Fibroblast of lung (primary cell): ENCODE results near the gene UBR3. TPM values are rescaled to one million over a fixed set of nuclear protein-coding genes. Genes with fewer than 3 reads are reported as not detected.
"Not testable (repeated sequence)": the region's sequence is repeated elsewhere in the genome, so short reads cannot be mapped to it uniquely, and the experiment has no call there.

ENCODE experiments used
- DNase-seq, 2 donors: peaks; one replicate each; pipeline versions ENCODE4 v3.0.0 to v3.0.0-alpha.2; 2010; ENCODE audit warnings: low read depth in 2 of 2
- H2AFZ ChIP-seq: 2 replicates; pipeline ENCODE4 v1.5.1; 2012; ENCODE audit warnings: low read length, control low read depth, inconsistent platforms
- H3K27ac ChIP-seq: 2 replicates; pipeline ENCODE4 v1.5.1; 2011; ENCODE audit warnings: low read length, control low read depth; ENCODE audit not compliant: insufficient read depth
- H3K27me3 ChIP-seq: 2 replicates; pipeline ENCODE4 v1.5.1; 2011; ENCODE audit warnings: mild to moderate bottlenecking, low read length; ENCODE audit not compliant: control insufficient read depth, insufficient read depth
- H3K36me3 ChIP-seq: 2 replicates; pipeline ENCODE4 v1.5.1; 2011; ENCODE audit warnings: low read length; ENCODE audit not compliant: control insufficient read depth, insufficient read depth
- H3K4me1 ChIP-seq: 2 replicates; pipeline ENCODE4 v1.5.1; 2011; ENCODE audit warnings: low read length; ENCODE audit not compliant: control insufficient read depth, insufficient read depth; ENCODE audit errors: extremely low read depth
- H3K4me2 ChIP-seq: 2 replicates; pipeline ENCODE4 v1.5.1; 2011; ENCODE audit warnings: low read length, control low read depth; ENCODE audit not compliant: insufficient read depth; ENCODE audit errors: extremely low read depth
- H3K4me3 ChIP-seq, 4 experiments: fragments of 200-600 bp in 1 of 4; sonication (generic) in 1 of 4; replicated peaks in 1 of 4; 2 replicates each; pipeline ENCODE4 v1.5.1; 2011 to 2016; ENCODE audit warnings: low read length in 4 of 4, low read depth in 3 of 4, mild to moderate bottlenecking in 3 of 4, control low read depth in 2 of 4, inconsistent platforms in 1 of 4, mixed read lengths in 1 of 4; ENCODE audit not compliant: insufficient read depth in 1 of 4; ENCODE audit errors: control extremely low read depth in 1 of 4
- H3K79me2 ChIP-seq: 2 replicates; pipeline ENCODE4 v1.5.1; 2012; ENCODE audit warnings: mild to moderate bottlenecking, low read length, inconsistent platforms; ENCODE audit not compliant: control insufficient read depth, insufficient read depth
- H3K9ac ChIP-seq: 2 replicates; pipeline ENCODE4 v1.5.1; 2011; ENCODE audit warnings: mild to moderate bottlenecking, low read length, control low read depth; ENCODE audit not compliant: insufficient read depth
- H3K9me3 ChIP-seq: 2 replicates; pipeline ENCODE4 v1.5.1; 2012; ENCODE audit warnings: low read depth, low read length; ENCODE audit not compliant: control insufficient read depth, insufficient read depth
- H4K20me1 ChIP-seq: 2 replicates; pipeline ENCODE4 v1.5.1; 2011; ENCODE audit warnings: low read length; ENCODE audit not compliant: control insufficient read depth, insufficient read depth; ENCODE audit errors: extremely low read depth
- EZH2 ChIP-seq: IDR thresholded peaks from 2 replicates; pipeline ENCODE4 v1.5.1; 2012; ENCODE audit warnings: low read length, control low read depth, mild to moderate bottlenecking; ENCODE audit errors: missing control alignments
- polyA plus RNA-seq, 2 donors: library from polyadenylated mRNA; depleted of rRNA in 1 of 2; stranded (reverse) in 1 of 2; unstranded in 1 of 2; fragments of >200 nt; gene quantifications; 2 replicates each; pipeline ENCODE4 v1.2.1, GENCODE V29; 2011 to 2012; ENCODE audit warnings: missing spikeins in 1 of 2
- total RNA-seq: library from RNA; depleted of rRNA; stranded (reverse); fragments of >200 nt; gene quantifications from 2 replicates; pipeline ENCODE4 v1.2.1, GENCODE V29; 2014
- TF ChIP-seq, protein P1 (sequence below), 2 donors: IDR thresholded peaks in 1 of 2; conservative IDR thresholded peaks in 1 of 2; 1 replicate in 1 of 2; 2 replicates in 1 of 2; pipeline ENCODE4 v1.5.1; 2011 to 2012; ENCODE audit warnings: low read length in 2 of 2, control low read depth in 1 of 2, inconsistent platforms in 1 of 2, low read depth in 1 of 2, mild to moderate bottlenecking in 1 of 2

The UBR3 gene
- total and polyA plus RNA-seq, 2 donors (not counting 1 experiment from before 2014, with no cell fraction given), result 21.7 to 39.5 TPM

GRCh38 chr2:169808221-169808620, 19.0 kb upstream of the UBR3 start:
- H3K27me3 ChIP-seq, result no peaks in the 10 kb centered on the region
- H3K36me3 ChIP-seq, result peaks cover 1% of the 10 kb centered on the region
- TF ChIP-seq, protein P1, sequence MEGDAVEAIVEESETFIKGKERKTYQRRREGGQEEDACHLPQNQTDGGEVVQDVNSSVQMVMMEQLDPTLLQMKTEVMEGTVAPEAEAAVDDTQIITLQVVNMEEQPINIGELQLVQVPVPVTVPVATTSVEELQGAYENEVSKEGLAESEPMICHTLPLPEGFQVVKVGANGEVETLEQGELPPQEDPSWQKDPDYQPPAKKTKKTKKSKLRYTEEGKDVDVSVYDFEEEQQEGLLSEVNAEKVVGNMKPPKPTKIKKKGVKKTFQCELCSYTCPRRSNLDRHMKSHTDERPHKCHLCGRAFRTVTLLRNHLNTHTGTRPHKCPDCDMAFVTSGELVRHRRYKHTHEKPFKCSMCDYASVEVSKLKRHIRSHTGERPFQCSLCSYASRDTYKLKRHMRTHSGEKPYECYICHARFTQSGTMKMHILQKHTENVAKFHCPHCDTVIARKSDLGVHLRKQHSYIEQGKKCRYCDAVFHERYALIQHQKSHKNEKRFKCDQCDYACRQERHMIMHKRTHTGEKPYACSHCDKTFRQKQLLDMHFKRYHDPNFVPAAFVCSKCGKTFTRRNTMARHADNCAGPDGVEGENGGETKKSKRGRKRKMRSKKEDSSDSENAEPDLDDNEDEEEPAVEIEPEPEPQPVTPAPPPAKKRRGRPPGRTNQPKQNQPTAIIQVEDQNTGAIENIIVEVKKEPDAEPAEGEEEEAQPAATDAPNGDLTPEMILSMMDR (conservative IDR thresholded peaks at IDR 0.05 in 1 of 2, IDR thresholded peaks at IDR 0.05 in 1 of 2; ENCODE audit: low read depth in 1 of 2, low read length in 2 of 2), result no peak
- no peak overlapping the region for H3K4me2 ChIP-seq
- H4K20me1 ChIP-seq, result no peaks in the 10 kb centered on the region
- peaks cover 9% of the 10 kb centered on the region for H3K79me2 ChIP-seq
- no peak overlapping the region for H3K9ac ChIP-seq
- H3K27ac ChIP-seq, result peak overlapping the region; percentile 13
- DNase-seq, result peak; percentile 56 to 65
- no peak overlapping the region for H3K4me3 ChIP-seq
- H3K9me3 ChIP-seq, result no peaks in the 10 kb centered on the region
- peaks cover 3% of the 10 kb centered on the region for H3K4me1 ChIP-seq
- H2AFZ ChIP-seq, result no peak overlapping the region

GRCh38 chr2:169815849-169816248, 11.4 kb upstream of the UBR3 start:
- Histone ChIP-seq H3K27ac (peak overlapping the region; percentile 10), H3K36me3 (no peaks in the 10 kb centered on the region), H3K9ac (no peak overlapping the region), H3K79me2 (no peaks in the 10 kb centered on the region), H3K4me2 (no peak overlapping the region), H4K20me1 (no peaks in the 10 kb centered on the region), H3K4me1 (no peaks in the 10 kb centered on the region), H3K9me3 (no peaks in the 10 kb centered on the region), H2AFZ (no peak overlapping the region), H3K4me3 (no peak overlapping the region), H3K27me3 (no peaks in the 10 kb centered on the region)
- TF ChIP-seq, protein P1 (conservative IDR thresholded peaks at IDR 0.05 in 1 of 2, IDR thresholded peaks at IDR 0.05 in 1 of 2; ENCODE audit: low read depth in 1 of 2, low read length in 2 of 2), result no peak
- TF ChIP-seq EZH2, result no peak
- peak; percentile 49 to 92 for DNase-seq

- H3K79me2 ChIP-seq, H4K20me1 ChIP-seq, H3K9ac ChIP-seq, DNase-seq, H2AFZ ChIP-seq, H3K27ac ChIP-seq, H3K4me2 ChIP-seq, H3K27me3 ChIP-seq, H3K36me3 ChIP-seq, H3K4me3 ChIP-seq, H3K9me3 ChIP-seq, H3K4me1 ChIP-seq: not testable (repeated sequence)
Measured at GRCh38 chr2:169816961-169817360, 10.3 kb upstream of the UBR3 start.

GRCh38 chr2:169817369-169817768, 9.9 kb upstream of the UBR3 start:
- not testable (repeated sequence) for H3K9ac ChIP-seq, H3K36me3 ChIP-seq, H3K4me2 ChIP-seq, H4K20me1 ChIP-seq, H3K9me3 ChIP-seq, H3K27me3 ChIP-seq, H3K4me1 ChIP-seq, DNase-seq, H2AFZ ChIP-seq, H3K27ac ChIP-seq, H3K4me3 ChIP-seq, H3K79me2 ChIP-seq
